ENCODE data around the gene CCDC38. TPM values are rescaled to one million over a fixed set of nuclear protein-coding genes. Genes with fewer than 3 reads are reported as not detected.

CCDC38 gene
- total and polyA plus RNA-seq, 2 experiments from 2014 or later: not detected

DNA sequence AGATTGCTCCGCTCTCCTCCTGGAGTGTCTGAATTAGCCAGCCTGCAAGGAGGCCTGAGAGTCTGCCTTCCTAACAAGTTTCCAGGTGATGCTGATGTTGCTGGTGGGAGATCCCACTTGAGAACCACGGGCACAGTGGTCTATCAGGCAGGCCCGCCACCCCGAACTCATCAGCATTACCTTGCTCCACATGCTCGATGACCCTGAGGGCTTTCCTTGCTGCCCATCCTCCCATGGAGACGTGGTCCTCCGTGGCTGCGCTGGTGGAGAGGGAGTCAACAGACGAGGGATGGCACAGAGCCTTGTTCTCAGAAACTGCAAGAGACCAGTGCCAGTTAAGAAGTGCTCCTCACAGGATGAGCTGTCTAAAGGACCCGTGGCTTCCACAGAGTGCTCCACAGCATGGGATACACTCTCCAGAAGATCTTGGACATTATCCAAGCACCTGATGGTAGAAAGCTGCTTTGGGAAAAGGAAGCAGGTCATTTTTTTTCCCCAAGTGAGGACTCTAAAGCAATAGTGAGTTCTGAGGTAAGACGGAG lies 35.4 kb upstream of the CCDC38 start:
- H3K4me2 ChIP-seq: no peak overlapping the region
- no peaks in the 10 kb centered on the region for H3K9me3 ChIP-seq (ENCODE audit: low read depth)
- no peaks in the 10 kb centered on the region for H4K20me1 ChIP-seq (ENCODE audit: insufficient read depth, poor library complexity, severe bottlenecking)
- H3K79me2 ChIP-seq: no peaks in the 10 kb centered on the region
- no peak for DNase-seq (ENCODE audit: low spot score)
- H3K4me3 ChIP-seq: no peak overlapping the region
- no peaks in the 10 kb centered on the region for H3K9me2 ChIP-seq (replicated peaks; ENCODE audit: insufficient read depth)
- TF ChIP-seq EZH2 (IDR thresholded peaks at IDR 0.05; ENCODE audit: borderline replicate concordance) (no peak), EZH2phosphoT487 (IDR thresholded peaks at IDR 0.05; ENCODE audit: low read depth, severe bottlenecking, unreplicated experiment) (no peak)
- TF ChIP-seq, protein P1, sequence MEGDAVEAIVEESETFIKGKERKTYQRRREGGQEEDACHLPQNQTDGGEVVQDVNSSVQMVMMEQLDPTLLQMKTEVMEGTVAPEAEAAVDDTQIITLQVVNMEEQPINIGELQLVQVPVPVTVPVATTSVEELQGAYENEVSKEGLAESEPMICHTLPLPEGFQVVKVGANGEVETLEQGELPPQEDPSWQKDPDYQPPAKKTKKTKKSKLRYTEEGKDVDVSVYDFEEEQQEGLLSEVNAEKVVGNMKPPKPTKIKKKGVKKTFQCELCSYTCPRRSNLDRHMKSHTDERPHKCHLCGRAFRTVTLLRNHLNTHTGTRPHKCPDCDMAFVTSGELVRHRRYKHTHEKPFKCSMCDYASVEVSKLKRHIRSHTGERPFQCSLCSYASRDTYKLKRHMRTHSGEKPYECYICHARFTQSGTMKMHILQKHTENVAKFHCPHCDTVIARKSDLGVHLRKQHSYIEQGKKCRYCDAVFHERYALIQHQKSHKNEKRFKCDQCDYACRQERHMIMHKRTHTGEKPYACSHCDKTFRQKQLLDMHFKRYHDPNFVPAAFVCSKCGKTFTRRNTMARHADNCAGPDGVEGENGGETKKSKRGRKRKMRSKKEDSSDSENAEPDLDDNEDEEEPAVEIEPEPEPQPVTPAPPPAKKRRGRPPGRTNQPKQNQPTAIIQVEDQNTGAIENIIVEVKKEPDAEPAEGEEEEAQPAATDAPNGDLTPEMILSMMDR (IDR thresholded peaks at IDR 0.05; ENCODE audit: poor library complexity): no peak
- H3K36me3 ChIP-seq (replicated peaks; ENCODE audit: insufficient read depth, low read depth): no peaks in the 10 kb centered on the region
- H3K27me3 ChIP-seq: no peaks in the 10 kb centered on the region
- peaks cover 5% of the 10 kb centered on the region for H3K4me1 ChIP-seq (ENCODE audit: insufficient read depth)
- no peak overlapping the region for H3K27ac ChIP-seq
- 92% methylated on average over 11 of the region's 11 CpGs for WGBS (ENCODE audit: low lambda C conversion rate, missing lambda C conversion rate)
- no peak overlapping the region for H2AFZ ChIP-seq

- H3K36me3 ChIP-seq (replicated peaks; ENCODE audit: insufficient read depth, low read depth): no peaks in the 10 kb centered on the region
- H3K9me3 ChIP-seq (ENCODE audit: low read depth): no peaks in the 10 kb centered on the region
- H3K9me2 ChIP-seq (replicated peaks; ENCODE audit: insufficient read depth): no peaks in the 10 kb centered on the region
- no peak for DNase-seq (ENCODE audit: low spot score)
- no peak overlapping the region for H3K4me2 ChIP-seq
- H4K20me1 ChIP-seq (ENCODE audit: insufficient read depth, poor library complexity, severe bottlenecking): no peaks in the 10 kb centered on the region
- no peak overlapping the region for H3K27ac ChIP-seq
- WGBS (ENCODE audit: low lambda C conversion rate, missing lambda C conversion rate): 88% methylated on average over 8 of the region's 8 CpGs
- H3K79me2 ChIP-seq: no peaks in the 10 kb centered on the region
- no peak overlapping the region for H3K4me3 ChIP-seq
- H3K4me1 ChIP-seq (ENCODE audit: insufficient read depth): peaks cover 13% of the 10 kb centered on the region
- H2AFZ ChIP-seq: no peak overlapping the region
- TF ChIP-seq EZH2phosphoT487 (IDR thresholded peaks at IDR 0.05; ENCODE audit: low read depth, severe bottlenecking, unreplicated experiment): no peak
- TF ChIP-seq EZH2 (IDR thresholded peaks at IDR 0.05; ENCODE audit: borderline replicate concordance): no peak
- TF ChIP-seq, protein P1 (IDR thresholded peaks at IDR 0.05; ENCODE audit: poor library complexity): no peak
- H3K27me3 ChIP-seq: no peaks in the 10 kb centered on the region
Measured at GRCh38 chr12:95976416-95976832, 34.0 kb upstream of the CCDC38 start.

DNA sequence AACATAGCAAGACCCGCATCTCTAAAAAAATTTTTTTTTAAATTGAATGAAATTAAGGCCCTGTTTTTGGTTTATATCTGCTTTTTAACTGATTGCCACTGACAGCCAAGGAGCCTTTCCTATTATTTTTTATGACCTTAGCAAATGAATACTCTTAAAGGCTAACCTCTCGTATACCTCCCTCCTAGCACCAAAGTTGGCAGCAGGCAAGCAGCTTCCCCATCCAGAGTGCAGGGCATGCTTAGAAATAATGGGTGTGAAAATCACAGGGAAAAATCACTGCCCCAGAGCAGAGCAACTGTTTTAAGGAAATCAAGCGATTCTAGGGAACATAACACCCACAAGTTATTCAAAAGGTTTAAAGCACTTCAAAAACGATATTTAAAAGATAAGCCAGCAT lies 33.1 kb upstream of the CCDC38 start:
- H3K4me2 ChIP-seq: no peak overlapping the region
- no peaks in the 10 kb centered on the region for H4K20me1 ChIP-seq (ENCODE audit: insufficient read depth, poor library complexity, severe bottlenecking)
- peaks cover 13% of the 10 kb centered on the region for H3K4me1 ChIP-seq (ENCODE audit: insufficient read depth)
- H3K9me3 ChIP-seq (ENCODE audit: low read depth): no peaks in the 10 kb centered on the region
- TF ChIP-seq EZH2 (IDR thresholded peaks at IDR 0.05; ENCODE audit: borderline replicate concordance) (no peak), EZH2phosphoT487 (IDR thresholded peaks at IDR 0.05; ENCODE audit: low read depth, severe bottlenecking, unreplicated experiment) (no peak)
- TF ChIP-seq, protein P1 (IDR thresholded peaks at IDR 0.05; ENCODE audit: poor library complexity): no peak
- H3K9me2 ChIP-seq (replicated peaks; ENCODE audit: insufficient read depth): no peaks in the 10 kb centered on the region
- no peaks in the 10 kb centered on the region for H3K79me2 ChIP-seq
- no peak overlapping the region for H3K27ac ChIP-seq
- no peak for DNase-seq (ENCODE audit: low spot score)
- H3K36me3 ChIP-seq (replicated peaks; ENCODE audit: insufficient read depth, low read depth): no peaks in the 10 kb centered on the region
- no peaks in the 10 kb centered on the region for H3K27me3 ChIP-seq
- no peak overlapping the region for H3K4me3 ChIP-seq
- 93% methylated on average over 4 of the region's 4 CpGs for WGBS (ENCODE audit: low lambda C conversion rate, missing lambda C conversion rate)
- H2AFZ ChIP-seq: no peak overlapping the region

Measured in hepatocyte (in vitro differentiated cells).